OCI-LY7 (cell line): ENCODE results near the gene MARCHF9. TPM values are rescaled to one million over a fixed set of nuclear protein-coding genes. Genes with fewer than 3 reads are reported as not detected.

ENCODE experiments used
- BruUV-seq: library from RNA; stranded (reverse); fragments of 400-500 nt; replicated peaks from 2 replicates; lab custom pipeline; 2021; lab: Mats Ljungman, UMichigan
- CTCF ChIA-PET: fragments of 300-600 bp; sonication (Branson Sonifier 250); formaldehyde crosslinking; loops from one replicate; lab custom pipeline; 2022; ENCODE audit warnings: antibody characterized with exemption; ENCODE audit not compliant: unreplicated experiment; lab: Charles Lee
- POLR2A ChIA-PET: fragments of 300-600 bp; sonication (Branson Sonifier 250); formaldehyde crosslinking; loops from one replicate; lab custom pipeline; 2022; ENCODE audit warnings: antibody characterized with exemption; lab: Charles Lee
- DNase-seq: peaks from one replicate; pipeline ENCODE4 v3.0.0-alpha.2; 2015; ENCODE audit warnings: low spot score
- H2AFZ ChIP-seq: fragments of 200-600 bp; sonication (generic), shearing (Covaris generic); 2 replicates; pipeline ENCODE4 v1.6.1; 2014; ENCODE audit warnings: mild to moderate bottlenecking, antibody characterized with exemption, low read length, moderate library complexity
- H3K27ac ChIP-seq: fragments of 200-600 bp; sonication (generic); 2 replicates; pipeline ENCODE4 v1.5.1; 2014; ENCODE audit warnings: mixed run types, low read depth, mild to moderate bottlenecking, moderate library complexity, low read length, inconsistent platforms; ENCODE audit not compliant: poor library complexity, severe bottlenecking
- H3K36me3 ChIP-seq: fragments of 200-600 bp; sonication (generic); 2 replicates; pipeline ENCODE4 v1.6.1; 2014; ENCODE audit warnings: mild to moderate bottlenecking, antibody characterized with exemption, low read length, moderate library complexity, mixed read lengths; ENCODE audit not compliant: insufficient read depth
- H3K4me1 ChIP-seq: fragments of 200-600 bp; sonication (generic); 2 replicates; pipeline ENCODE4 v1.5.1; 2014; ENCODE audit warnings: mild to moderate bottlenecking, low read length; ENCODE audit not compliant: insufficient read depth, poor library complexity, severe bottlenecking
- H3K4me2 ChIP-seq: fragments of 200-600 bp; sonication (generic); 2 replicates; pipeline ENCODE4 v1.6.1; 2014; ENCODE audit warnings: mild to moderate bottlenecking, low read length
- H3K4me3 ChIP-seq: fragments of 200-600 bp; sonication (generic); 2 replicates; pipeline ENCODE4 v1.5.1; 2014; ENCODE audit warnings: mild to moderate bottlenecking, low read depth, low read length; ENCODE audit not compliant: poor library complexity, severe bottlenecking
- H3K79me2 ChIP-seq: fragments of 200-600 bp; sonication (generic); 2 replicates; pipeline ENCODE4 v1.6.1; 2016; ENCODE audit warnings: low read depth, mild to moderate bottlenecking, low read length, moderate library complexity, mixed read lengths; ENCODE audit not compliant: insufficient read depth
- H3K9me2 ChIP-seq: fragments of 200-600 bp; sonication (generic); 2 replicates; pipeline ENCODE4 v1.6.1; 2016; ENCODE audit warnings: mild to moderate bottlenecking, low read length, mixed read lengths; ENCODE audit not compliant: insufficient read depth
- H3K9me3 ChIP-seq: fragments of 200-600 bp; sonication (generic); 2 replicates; pipeline ENCODE4 v1.6.1; 2014; ENCODE audit warnings: mild to moderate bottlenecking, mixed run types, low read length, mixed read lengths
- H4K20me1 ChIP-seq: fragments of 200-600 bp; sonication (generic); 2 replicates; pipeline ENCODE4 v1.6.1; 2014; ENCODE audit warnings: mild to moderate bottlenecking, antibody characterized with exemption, low read length, moderate library complexity, mixed read lengths; ENCODE audit not compliant: insufficient read depth
- CTCF ChIP-seq: fragments of 200-600 bp; sonication (generic); conservative IDR thresholded peaks from 2 replicates; pipeline ENCODE4 v1.5.1; 2014; ENCODE audit warnings: mild to moderate bottlenecking, antibody characterized with exemption, low read length, moderate library complexity, mixed read lengths
- EZH2phosphoT487 ChIP-seq: fragments of 200-600 bp; sonication (generic); IDR thresholded peaks from 2 replicates; pipeline ENCODE4 v1.6.1; 2018; ENCODE audit warnings: low read depth, borderline replicate concordance, mild to moderate bottlenecking, mixed run types, antibody characterized with exemption, low read length, moderate library complexity, mixed read lengths
- intact Hi-C: fragments of 100-400 bp; cut with micrococcal nuclease; formaldehyde crosslinking; loops from one replicate; pipeline ENCODE4 v1.10.0; 2022; ENCODE audit not compliant: unreplicated experiment
- total RNA-seq, 2 experiments: library from RNA; depleted of rRNA in 1 of 2; stranded (reverse); fragments of >200 nt in 1 of 2; shearing (Covaris generic) in 1 of 2; gene quantifications; 2 replicates each; pipeline ENCODE4 v1.2.3, GENCODE V29; 2014 to 2022

Gene MARCHF9
- total RNA-seq, 2 experiments from 2014 or later: 29.3 to 46.2 TPM

GRCh38 chr12:57722716-57723629, 31.9 kb upstream of the MARCHF9 start:
- Histone ChIP-seq H3K4me2 (no peak overlapping the region), H3K9me2 (no peaks in the 10 kb centered on the region), H3K79me2 (no peaks in the 10 kb centered on the region), H4K20me1 (no peaks in the 10 kb centered on the region), H2AFZ (no peak overlapping the region), H3K4me3 (no peak overlapping the region), H3K9me3 (no peaks in the 10 kb centered on the region), H3K36me3 (peaks cover 56% of the 10 kb centered on the region), H3K27ac (no peak overlapping the region), H3K4me1 (peaks cover 8% of the 10 kb centered on the region)
- TF ChIP-seq EZH2phosphoT487 (no peak), CTCF (no peak)
- CTCF ChIA-PET: interaction anchor here (0.6 kb wide), 1 partner anchor 1767 kb away, joined by 3 read pairs; no protein-coding TSS in a partner anchor
- POLR2A ChIA-PET: interaction anchor here (1.2 kb wide), 1 partner anchor 29 kb away, joined by 4 read pairs; the partner anchor contains the start of gene OS9
- intact Hi-C loops: no loop called here
- BruUV-seq: no TSS peak
- DNase-seq: no peak

GRCh38 chr12:57723630-57723962, 31.3 kb upstream of the MARCHF9 start:
- CTCF ChIA-PET: no interaction called here
- peaks cover 50% of the 10 kb centered on the region for H3K36me3 ChIP-seq
- no peak for DNase-seq
- BruUV-seq: no TSS peak
- no peak overlapping the region for H2AFZ ChIP-seq
- TF ChIP-seq EZH2phosphoT487 (no peak), CTCF (no peak)
- intact Hi-C loops: no loop called here
- peaks cover 8% of the 10 kb centered on the region for H3K4me1 ChIP-seq
- H4K20me1 ChIP-seq: no peaks in the 10 kb centered on the region
- POLR2A ChIA-PET: no interaction called here
- no peaks in the 10 kb centered on the region for H3K9me3 ChIP-seq
- H3K27ac ChIP-seq: no peak overlapping the region
- H3K9me2 ChIP-seq: no peaks in the 10 kb centered on the region
- H3K4me3 ChIP-seq: no peak overlapping the region
- H3K4me2 ChIP-seq: no peak overlapping the region
- no peaks in the 10 kb centered on the region for H3K79me2 ChIP-seq
